Measurements from ENCODE around the gene CFAP77. TPM values are rescaled to one million over a fixed set of nuclear protein-coding genes. Genes with fewer than 3 reads are reported as not detected.

The CFAP77 gene
- total and polyA plus RNA-seq, 2 of the 8 experiments (the other 6 are each of a cell fraction or from before 2014, with no cell fraction given): 0.63 to 0.97 TPM

DNA sequence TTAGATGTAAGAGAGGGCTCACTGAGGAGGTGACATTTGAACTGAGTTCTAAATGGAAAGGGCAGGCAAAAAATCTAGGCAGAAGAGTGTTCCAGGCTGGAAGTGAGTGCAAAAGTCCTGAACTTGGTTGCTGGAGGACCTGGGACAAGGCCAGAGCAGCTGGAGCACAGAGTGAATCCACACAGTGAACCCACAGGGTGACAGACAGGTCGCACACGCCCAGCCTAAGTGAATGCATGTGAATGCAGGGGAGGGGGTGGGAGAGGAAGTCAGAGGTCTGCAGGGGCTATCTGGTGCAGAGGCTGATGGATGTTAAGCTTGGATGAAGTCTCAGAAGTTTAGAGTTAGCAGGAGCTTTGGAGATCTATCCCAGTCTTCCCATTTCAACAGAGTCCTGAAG, 2.8 kb upstream of the CFAP77 start (continued):
- TF ChIP-seq, protein P1, sequence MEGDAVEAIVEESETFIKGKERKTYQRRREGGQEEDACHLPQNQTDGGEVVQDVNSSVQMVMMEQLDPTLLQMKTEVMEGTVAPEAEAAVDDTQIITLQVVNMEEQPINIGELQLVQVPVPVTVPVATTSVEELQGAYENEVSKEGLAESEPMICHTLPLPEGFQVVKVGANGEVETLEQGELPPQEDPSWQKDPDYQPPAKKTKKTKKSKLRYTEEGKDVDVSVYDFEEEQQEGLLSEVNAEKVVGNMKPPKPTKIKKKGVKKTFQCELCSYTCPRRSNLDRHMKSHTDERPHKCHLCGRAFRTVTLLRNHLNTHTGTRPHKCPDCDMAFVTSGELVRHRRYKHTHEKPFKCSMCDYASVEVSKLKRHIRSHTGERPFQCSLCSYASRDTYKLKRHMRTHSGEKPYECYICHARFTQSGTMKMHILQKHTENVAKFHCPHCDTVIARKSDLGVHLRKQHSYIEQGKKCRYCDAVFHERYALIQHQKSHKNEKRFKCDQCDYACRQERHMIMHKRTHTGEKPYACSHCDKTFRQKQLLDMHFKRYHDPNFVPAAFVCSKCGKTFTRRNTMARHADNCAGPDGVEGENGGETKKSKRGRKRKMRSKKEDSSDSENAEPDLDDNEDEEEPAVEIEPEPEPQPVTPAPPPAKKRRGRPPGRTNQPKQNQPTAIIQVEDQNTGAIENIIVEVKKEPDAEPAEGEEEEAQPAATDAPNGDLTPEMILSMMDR (IDR thresholded peaks at IDR 0.05; ENCODE audit: control extremely low read depth in 1 of 3, insufficient read depth in 1 of 3, low read depth in 1 of 3, low read length in 3 of 3): no peak

Measured in H1 (cell line).